MM.1S (cell line): Measurements from ENCODE around the gene COA3.

Experiments
- DNase-seq: peaks from one replicate; pipeline ENCODE4 v3.0.0-alpha.2; 2015
- H2AFZ ChIP-seq: fragments of 300-600 bp; sonication (generic); 2 replicates; pipeline ENCODE4 v1.6.0; 2016; ENCODE audit warnings: antibody characterized with exemption, low read length
- H3F3A ChIP-seq: fragments of 300-600 bp; sonication (generic); 2 replicates; pipeline ENCODE4 v1.6.1; 2016; ENCODE audit warnings: mild to moderate bottlenecking, antibody characterized with exemption, low read length, moderate library complexity, mixed read lengths; ENCODE audit not compliant: insufficient read depth
- H3K27ac ChIP-seq: fragments of 300-600 bp; sonication (generic); 2 replicates; pipeline ENCODE4 v1.5.1; 2016; ENCODE audit warnings: mild to moderate bottlenecking, low read length
- H3K27me3 ChIP-seq: fragments of 300-600 bp; sonication (generic); replicated peaks from 2 replicates; pipeline ENCODE4 v1.6.0; 2016; ENCODE audit warnings: low read length; ENCODE audit not compliant: insufficient read depth
- H3K36me3 ChIP-seq: fragments of 300-600 bp; sonication (generic); replicated peaks from 2 replicates; pipeline ENCODE4 v1.6.1; 2016; ENCODE audit warnings: mild to moderate bottlenecking, low read length, mixed read lengths; ENCODE audit not compliant: insufficient read depth
- H3K4me1 ChIP-seq: fragments of 300-600 bp; sonication (generic); 2 replicates; pipeline ENCODE4 v1.6.1; 2016; ENCODE audit warnings: low read length, mixed read lengths
- H3K4me2 ChIP-seq: fragments of 300-600 bp; sonication (generic); 2 replicates; pipeline ENCODE4 v1.6.0; 2016; ENCODE audit warnings: low read depth, low read length
- H3K4me3 ChIP-seq: fragments of 300-600 bp; sonication (generic); 2 replicates; pipeline ENCODE4 v1.5.1; 2016; ENCODE audit warnings: low read length, mixed read lengths
- H3K79me2 ChIP-seq: fragments of 300-600 bp; sonication (generic); 2 replicates; pipeline ENCODE4 v1.6.1; 2016; ENCODE audit warnings: mixed run types, low read length, mixed read lengths
- H3K9ac ChIP-seq: fragments of 300-600 bp; sonication (generic); 2 replicates; pipeline ENCODE4 v1.6.1; 2016; ENCODE audit warnings: low read length, mixed read lengths
- H3K9me2 ChIP-seq: fragments of 300-600 bp; sonication (generic); replicated peaks from 2 replicates; pipeline ENCODE4 v1.6.1; 2016; ENCODE audit warnings: mild to moderate bottlenecking, low read length, mixed read lengths; ENCODE audit not compliant: insufficient read depth
- H3K9me3 ChIP-seq: fragments of 300-600 bp; sonication (generic); replicated peaks from 2 replicates; pipeline ENCODE4 v1.6.1; 2016; ENCODE audit warnings: mild to moderate bottlenecking, low read length, mixed read lengths; ENCODE audit not compliant: insufficient read depth
- H4K20me1 ChIP-seq: fragments of 300-600 bp; sonication (generic); 2 replicates; pipeline ENCODE4 v1.6.1; 2016; ENCODE audit warnings: mild to moderate bottlenecking, low read length, moderate library complexity, mixed read lengths; ENCODE audit not compliant: insufficient read depth
- EZH2 ChIP-seq: fragments of 300-600 bp; sonication (generic); optimal IDR thresholded peaks from 2 replicates; pipeline ENCODE3; 2017; ENCODE audit warnings: low read depth, mild to moderate bottlenecking, antibody characterized with exemption, low read length, mixed read lengths
- EZH2phosphoT487 ChIP-seq: fragments of 300-600 bp; sonication (generic); IDR thresholded peaks from 2 replicates; pipeline ENCODE4 v1.6.1; 2018; ENCODE audit warnings: antibody characterized with exemption, low read length
- TF ChIP-seq, protein P1 (sequence below): fragments of 300-600 bp; sonication (generic); IDR thresholded peaks from 2 replicates; pipeline ENCODE4 v1.5.1; 2016; ENCODE audit warnings: antibody characterized with exemption, low read length, mixed read lengths

The COA3 gene

GRCh38 chr17:42784409-42784808, 14.1 kb downstream of the COA3 start:
- no peaks in the 10 kb centered on the region for H3K79me2 ChIP-seq
- H3F3A ChIP-seq = no peaks in the 10 kb centered on the region
- H3K4me1 ChIP-seq = no peaks in the 10 kb centered on the region
- H3K36me3 ChIP-seq = no peaks in the 10 kb centered on the region
- H3K4me3 ChIP-seq = no peak overlapping the region
- TF ChIP-seq, protein P1, sequence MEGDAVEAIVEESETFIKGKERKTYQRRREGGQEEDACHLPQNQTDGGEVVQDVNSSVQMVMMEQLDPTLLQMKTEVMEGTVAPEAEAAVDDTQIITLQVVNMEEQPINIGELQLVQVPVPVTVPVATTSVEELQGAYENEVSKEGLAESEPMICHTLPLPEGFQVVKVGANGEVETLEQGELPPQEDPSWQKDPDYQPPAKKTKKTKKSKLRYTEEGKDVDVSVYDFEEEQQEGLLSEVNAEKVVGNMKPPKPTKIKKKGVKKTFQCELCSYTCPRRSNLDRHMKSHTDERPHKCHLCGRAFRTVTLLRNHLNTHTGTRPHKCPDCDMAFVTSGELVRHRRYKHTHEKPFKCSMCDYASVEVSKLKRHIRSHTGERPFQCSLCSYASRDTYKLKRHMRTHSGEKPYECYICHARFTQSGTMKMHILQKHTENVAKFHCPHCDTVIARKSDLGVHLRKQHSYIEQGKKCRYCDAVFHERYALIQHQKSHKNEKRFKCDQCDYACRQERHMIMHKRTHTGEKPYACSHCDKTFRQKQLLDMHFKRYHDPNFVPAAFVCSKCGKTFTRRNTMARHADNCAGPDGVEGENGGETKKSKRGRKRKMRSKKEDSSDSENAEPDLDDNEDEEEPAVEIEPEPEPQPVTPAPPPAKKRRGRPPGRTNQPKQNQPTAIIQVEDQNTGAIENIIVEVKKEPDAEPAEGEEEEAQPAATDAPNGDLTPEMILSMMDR = no peak
- no peak for TF ChIP-seq EZH2phosphoT487
- TF ChIP-seq EZH2 = no peak
- no peaks in the 10 kb centered on the region for H3K9me2 ChIP-seq
- H2AFZ ChIP-seq = no peak overlapping the region
- no peak overlapping the region for H3K27ac ChIP-seq
- peaks cover 79% of the 10 kb centered on the region for H3K27me3 ChIP-seq
- DNase-seq = no peak
- no peak overlapping the region for H3K9ac ChIP-seq
- no peak overlapping the region for H3K4me2 ChIP-seq
- no peaks in the 10 kb centered on the region for H4K20me1 ChIP-seq
- no peaks in the 10 kb centered on the region for H3K9me3 ChIP-seq

GRCh38 chr17:42783791-42784138, 14.7 kb downstream of the COA3 start:
- no peaks in the 10 kb centered on the region for H3K9me3 ChIP-seq
- TF ChIP-seq EZH2phosphoT487 (no peak), EZH2 (no peak)
- TF ChIP-seq, protein P1 = no peak
- no peaks in the 10 kb centered on the region for H3K79me2 ChIP-seq
- no peak overlapping the region for H2AFZ ChIP-seq
- H3K4me1 ChIP-seq = no peaks in the 10 kb centered on the region
- H3K27ac ChIP-seq = no peak overlapping the region
- DNase-seq = no peak
- H3K9me2 ChIP-seq = no peaks in the 10 kb centered on the region
- H3F3A ChIP-seq = no peaks in the 10 kb centered on the region
- H3K4me2 ChIP-seq = no peak overlapping the region
- no peaks in the 10 kb centered on the region for H3K36me3 ChIP-seq
- H4K20me1 ChIP-seq = no peaks in the 10 kb centered on the region
- H3K27me3 ChIP-seq = peaks cover 79% of the 10 kb centered on the region
- no peak overlapping the region for H3K4me3 ChIP-seq
- no peak overlapping the region for H3K9ac ChIP-seq

GRCh38 chr17:42783062-42783790, 15.3 kb downstream of the COA3 start:
- Histone ChIP-seq H2AFZ (no peak overlapping the region), H3K4me3 (no peak overlapping the region), H3K79me2 (no peaks in the 10 kb centered on the region), H3K4me1 (no peaks in the 10 kb centered on the region), H3K9ac (no peak overlapping the region), H3K9me3 (no peaks in the 10 kb centered on the region), H3K4me2 (no peak overlapping the region), H3K36me3 (no peaks in the 10 kb centered on the region), H4K20me1 (no peaks in the 10 kb centered on the region), H3K27ac (no peak overlapping the region), H3K27me3 (peaks cover 76% of the 10 kb centered on the region), H3F3A (no peaks in the 10 kb centered on the region), H3K9me2 (no peaks in the 10 kb centered on the region)
- DNase-seq = no peak
- TF ChIP-seq, protein P1 = no peak
- TF ChIP-seq EZH2 = no peak
- TF ChIP-seq EZH2phosphoT487 = no peak
